Gastroesophageal sphincter (tissue), 4 donors: ENCODE data around the gene CPNE9. TPM values are rescaled to one million over a fixed set of nuclear protein-coding genes. Genes with fewer than 3 reads are reported as not detected.

ENCODE experiments used
- ATAC-seq: fragments of 150-250 bp; one replicate; pipeline ENCODE4 v1.9.1; 2016; ENCODE audit warnings: mild to moderate bottlenecking, moderate library complexity
- H3K27ac ChIP-seq, 4 donors: fragments of 200-600 bp; sonication (generic) in 3 of 4; 1 replicate in 3 of 4; 2 replicates in 1 of 4; pipeline ENCODE4 v1.5.1; 2016 to 2019
- H3K27me3 ChIP-seq: fragments of 200-600 bp; sonication (generic); one replicate; pipeline ENCODE4 v1.5.1; 2019
- H3K36me3 ChIP-seq, 2 donors: fragments of 200-600 bp; sonication (generic); one replicate each; pipeline ENCODE4 v1.5.1; 2019; ENCODE audit warnings: control low read depth in 1 of 2
- H3K4me1 ChIP-seq, 3 donors: fragments of 200-600 bp; sonication (generic); 1 replicate in 2 of 3; 2 replicates in 1 of 3; pipeline ENCODE4 v1.5.1; 2016 to 2019; ENCODE audit warnings: control low read depth in 2 of 3
- H3K4me3 ChIP-seq, 2 donors: fragments of 200-600 bp; sonication (generic); one replicate each; pipeline ENCODE4 v1.5.1; 2019; ENCODE audit warnings: mild to moderate bottlenecking in 1 of 2, moderate library complexity in 1 of 2
- H3K9me3 ChIP-seq, 3 donors: fragments of 200-600 bp; sonication (generic); one replicate each; pipeline ENCODE4 v1.5.1; 2017 to 2019; ENCODE audit warnings: control low read depth in 2 of 3
- CTCF ChIP-seq, 4 experiments: fragments of 200-600 bp in 2 of 4; fragments of 450-650 bp in 2 of 4; sonication (generic) in 1 of 4; IDR thresholded peaks; one replicate each; pipeline ENCODE4 v1.5.1; 2017 to 2019; ENCODE audit warnings: antibody characterized with exemption in 4 of 4, mild to moderate bottlenecking in 2 of 4, moderate library complexity in 2 of 4
- EP300 ChIP-seq: sonication (generic); formaldehyde crosslinking; IDR thresholded peaks from one replicate; pipeline ENCODE4 v1.6.1; 2017; ENCODE audit warnings: antibody characterized with exemption, mild to moderate bottlenecking
- POLR2A ChIP-seq, 2 donors: fragments of 450-650 bp; IDR thresholded peaks; one replicate each; pipeline ENCODE4 v1.6.1; 2017; ENCODE audit warnings: antibody characterized with exemption in 2 of 2, mild to moderate bottlenecking in 2 of 2, moderate library complexity in 1 of 2
- POLR2AphosphoS5 ChIP-seq: sonication (generic); formaldehyde crosslinking; IDR thresholded peaks from one replicate; pipeline ENCODE4 v1.6.1; 2017; ENCODE audit warnings: antibody characterized with exemption
- WGBS, 2 donors: methylation state at CpG; one replicate each; pipeline ENCODE4 v1.1.5; 2018; ENCODE audit warnings: low coverage in 1 of 2; 5-methylcytosine and 5-hydroxymethylcytosine counted together
- total RNA-seq, 4 donors: library from RNA; depleted of rRNA; stranded (reverse); fragments of >200 nt; gene quantifications; one replicate each; pipeline ENCODE4 v1.1.0, GENCODE V29; 2016

Gene CPNE9
- total RNA-seq, 4 donors from 2014 or later = 1.1 TPM; not detected in 3

GRCh38 chr3:9701711-9702110 is 1.9 kb upstream of the CPNE9 start:
- peaks cover 0 to 64% of the 10 kb centered on the region in 2 donors for H3K36me3 ChIP-seq
- 100% methylated on average over 1 of the region's 10 CpGs; no CpG with 5 or more reads in 1 of the 2 donors for WGBS, 2 donors

GRCh38 chr3:9703240-9703639 is 393 bp upstream of the CPNE9 start:
- Histone ChIP-seq H3K36me3 (peaks cover 0 to 49% of the 10 kb centered on the region in 2 donors), H3K9me3 (no peaks in the 10 kb centered on the region), H3K27ac (no peak overlapping the region), H3K27me3 (peaks cover 35% of the 10 kb centered on the region), H3K4me1 (peaks cover 0 to 18% (median 11%) of the 10 kb centered on the region in 3 donors), H3K4me3 (no peak overlapping the region)
- TF ChIP-seq CTCF (IDR thresholded peaks at IDR 0.05) (no peak), POLR2A (IDR thresholded peaks at IDR 0.05) (no peak), EP300 (no peak), POLR2AphosphoS5 (no peak)
- no peak for ATAC-seq
- WGBS, 2 donors = 81 to 82% methylated on average over 2 to 3 of the region's 4 CpGs

More at GRCh38 chr3:9701711-9702110, 1.9 kb upstream of the CPNE9 start:
- Histone ChIP-seq H3K27me3 (peaks cover 35% of the 10 kb centered on the region), H3K4me3 (no peak overlapping the region), H3K27ac (no peak overlapping the region), H3K4me1 (peaks cover 0 to 18% (median 11%) of the 10 kb centered on the region in 3 donors), H3K9me3 (no peaks in the 10 kb centered on the region)
- TF ChIP-seq EP300 (no peak), POLR2AphosphoS5 (no peak), CTCF (IDR thresholded peaks at IDR 0.05) (no peak), POLR2A (IDR thresholded peaks at IDR 0.05) (no peak)
- no peak for ATAC-seq

GRCh38 chr3:9704347-9705322 is 1.0 kb downstream of the CPNE9 start:
- H3K36me3 ChIP-seq = peaks cover 0 to 35% of the 10 kb centered on the region in 2 donors
- TF ChIP-seq POLR2A (IDR thresholded peaks at IDR 0.05) (no peak), CTCF (IDR thresholded peaks at IDR 0.05) (no peak), POLR2AphosphoS5 (no peak), EP300 (no peak)

GRCh38 chr3:9710174-9710739 is 6.6 kb downstream of the CPNE9 start:
- no peaks in the 10 kb centered on the region for H3K9me3 ChIP-seq
- H3K36me3 ChIP-seq = no peaks in the 10 kb centered on the region
- ATAC-seq = no peak
- no peak for TF ChIP-seq EP300
- H3K27me3 ChIP-seq = peaks cover 10% of the 10 kb centered on the region
- H3K4me3 ChIP-seq = no peak overlapping the region
- peaks cover 0 to 5% (median 0%) of the 10 kb centered on the region in 3 donors for H3K4me1 ChIP-seq
- 70 to 83% methylated on average over 3 of the region's 3 CpGs for WGBS, 2 donors
- no peak overlapping the region for H3K27ac ChIP-seq

More at GRCh38 chr3:9704347-9705322, 1.0 kb downstream of the CPNE9 start:
- H3K27me3 ChIP-seq = peaks cover 35% of the 10 kb centered on the region
- H3K4me3 ChIP-seq = peak overlapping the region in 1 of 2 donors; percentile 43
- no peaks in the 10 kb centered on the region for H3K9me3 ChIP-seq
- H3K27ac ChIP-seq = no peak overlapping the region
- peaks cover 0 to 18% (median 11%) of the 10 kb centered on the region in 3 donors for H3K4me1 ChIP-seq
- ATAC-seq = peak; percentile 25
- WGBS, 2 donors = 1% methylated on average over 14 of the region's 62 CpGs; no CpG with 5 or more reads in 1 of the 2 donors

GRCh38 chr3:9712415-9712814 is 8.8 kb downstream of the CPNE9 start:
- H3K9me3 ChIP-seq = no peaks in the 10 kb centered on the region
- 80% methylated on average over 1 of the region's 2 CpGs; no CpG with 5 or more reads in 1 of the 2 donors for WGBS, 2 donors
- ATAC-seq = no peak
- H3K4me3 ChIP-seq = no peak overlapping the region
- H3K27me3 ChIP-seq = no peaks in the 10 kb centered on the region
- H3K4me1 ChIP-seq = peaks cover 0 to 16% (median 3%) of the 10 kb centered on the region in 3 donors
- H3K27ac ChIP-seq = no peak overlapping the region
- H3K36me3 ChIP-seq = no peaks in the 10 kb centered on the region
- TF ChIP-seq CTCF (IDR thresholded peaks at IDR 0.05) (no peak), POLR2A (IDR thresholded peaks at IDR 0.05) (no peak), POLR2AphosphoS5 (no peak), EP300 (no peak)
